HEK293 (cell line): ENCODE results near the gene OR52D1.

Source experiments
- CTCF ChIA-PET: fragments of 350-600 bp; formaldehyde crosslinking; extraction: SDS; loops from one replicate; lab custom pipeline; 2021; ENCODE audit warnings: antibody characterized with exemption; lab: Yijun Ruan, JAX
- POLR2A ChIA-PET: fragments of 300-600 bp; formaldehyde crosslinking; extraction: SDS; loops from one replicate; lab custom pipeline; 2020; ENCODE audit warnings: antibody characterized with exemption, inconsistent platforms; lab: Yijun Ruan, JAX
- H3K27ac ChIP-seq: fragments of 200-500 bp; sonication (Bioruptor generic); 2 replicates; pipeline ENCODE4 v1.5.1; 2014; ENCODE audit warnings: low read depth, low read length, control low read depth, inconsistent platforms; ENCODE audit errors: extremely low read depth
- H3K36me3 ChIP-seq, 2 experiments: fragments of 200-500 bp in 1 of 2; sonication (Bioruptor generic) in 1 of 2; 1 replicate in 1 of 2; 2 replicates in 1 of 2; pipeline ENCODE4 v1.5.1; 2014 to 2017; ENCODE audit warnings: inconsistent platforms in 2 of 2, low read length in 2 of 2; ENCODE audit not compliant: control insufficient read depth in 2 of 2, insufficient read depth in 1 of 2
- H3K4me1 ChIP-seq: fragments of 200-500 bp; sonication (Bioruptor generic); 2 replicates; pipeline ENCODE4 v1.5.1; 2014; ENCODE audit warnings: mild to moderate bottlenecking, low read length, inconsistent platforms; ENCODE audit not compliant: control insufficient read depth, insufficient read depth
- H3K4me3 ChIP-seq: 2 replicates; pipeline ENCODE4 v1.5.1; 2011; ENCODE audit warnings: low read depth, mild to moderate bottlenecking, control low read depth, low read length, moderate library complexity
- H3K9me3 ChIP-seq: fragments of 200-500 bp; sonication (Bioruptor generic); 2 replicates; pipeline ENCODE4 v1.5.1; 2014; ENCODE audit warnings: low read depth, low read length, inconsistent platforms; ENCODE audit not compliant: control insufficient read depth, insufficient read depth
- BCL11B ChIP-seq: fragments of 450-650 bp; formaldehyde crosslinking; IDR thresholded peaks from 2 replicates; pipeline ENCODE4 v1.5.1; 2016; ENCODE audit warnings: low read depth, missing biosample characterization, missing genetic modification characterization
- FEZF1 ChIP-seq: fragments of 450-650 bp; formaldehyde crosslinking; IDR thresholded peaks from 2 replicates; pipeline ENCODE4 v1.5.1; 2016; ENCODE audit warnings: missing biosample characterization, missing genetic modification characterization
- HOXC10 ChIP-seq: sonication (generic); formaldehyde crosslinking; IDR thresholded peaks from 2 replicates; pipeline ENCODE4 v1.8.1; 2023; ENCODE audit warnings: mild to moderate bottlenecking, missing genetic modification reagents
- KLF10 ChIP-seq: fragments of 450-650 bp; IDR thresholded peaks from 2 replicates; pipeline ENCODE4 v1.5.1; 2018; ENCODE audit warnings: missing biosample characterization, mild to moderate bottlenecking, missing genetic modification characterization
- KLF7 ChIP-seq: fragments of 450-650 bp; formaldehyde crosslinking; IDR thresholded peaks from 2 replicates; pipeline ENCODE4 v1.5.1; 2016; ENCODE audit warnings: missing biosample characterization, missing genetic modification characterization, borderline replicate concordance
- MZF1 ChIP-seq: fragments of 450-650 bp; formaldehyde crosslinking; IDR thresholded peaks from 2 replicates; pipeline ENCODE4 v1.5.1; 2017; ENCODE audit warnings: missing biosample characterization, missing genetic modification characterization, borderline replicate concordance
- REPIN1 ChIP-seq: fragments of 450-650 bp; formaldehyde crosslinking; IDR thresholded peaks from 2 replicates; pipeline ENCODE4 v1.5.1; 2017; ENCODE audit warnings: missing biosample characterization, missing genetic modification characterization, low read depth
- YY2 ChIP-seq: fragments of 450-650 bp; formaldehyde crosslinking; IDR thresholded peaks from 2 replicates; pipeline ENCODE4 v1.5.1; 2016; ENCODE audit warnings: missing biosample characterization, missing genetic modification characterization
- ZBTB1 ChIP-seq: fragments of 450-650 bp; formaldehyde crosslinking; IDR thresholded peaks from 2 replicates; pipeline ENCODE4 v1.5.1; 2016; ENCODE audit warnings: missing biosample characterization, missing genetic modification characterization
- ZBTB21 ChIP-seq: fragments of 450-650 bp; formaldehyde crosslinking; IDR thresholded peaks from 2 replicates; pipeline ENCODE4 v1.5.1; 2017; ENCODE audit warnings: missing biosample characterization, missing genetic modification characterization
- ZBTB8A ChIP-seq: fragments of 450-650 bp; formaldehyde crosslinking; IDR thresholded peaks from 2 replicates; pipeline ENCODE4 v1.5.1; 2016; ENCODE audit warnings: missing biosample characterization, missing genetic modification characterization
- ZFP69B ChIP-seq: fragments of 450-650 bp; formaldehyde crosslinking; IDR thresholded peaks from 2 replicates; pipeline ENCODE4 v1.5.1; 2016; ENCODE audit warnings: missing biosample characterization, missing genetic modification characterization
- ZNF112 ChIP-seq: fragments of 450-650 bp; formaldehyde crosslinking; IDR thresholded peaks from 2 replicates; pipeline ENCODE4 v1.5.0; 2017; ENCODE audit warnings: missing biosample characterization, missing genetic modification characterization
- ZNF140 ChIP-seq: fragments of 450-650 bp; formaldehyde crosslinking; IDR thresholded peaks from 2 replicates; pipeline ENCODE4 v1.5.1; 2016; ENCODE audit warnings: missing biosample characterization, missing genetic modification characterization
- ZNF202 ChIP-seq: fragments of 450-650 bp; formaldehyde crosslinking; IDR thresholded peaks from 2 replicates; pipeline ENCODE4 v1.5.1; 2016; ENCODE audit warnings: missing biosample characterization, missing genetic modification characterization, borderline replicate concordance
- ZNF311 ChIP-seq: fragments of 450-650 bp; formaldehyde crosslinking; IDR thresholded peaks from 2 replicates; pipeline ENCODE4 v1.5.1; 2017; ENCODE audit warnings: missing biosample characterization, missing genetic modification characterization, borderline replicate concordance
- ZNF37A ChIP-seq: fragments of 450-650 bp; IDR thresholded peaks from 2 replicates; pipeline ENCODE4 v1.5.1; 2018; ENCODE audit warnings: missing biosample characterization, missing genetic modification characterization
- ZNF391 ChIP-seq: fragments of 450-650 bp; formaldehyde crosslinking; IDR thresholded peaks from 2 replicates; pipeline ENCODE4 v1.5.1; 2016; ENCODE audit warnings: low read depth, missing biosample characterization, missing genetic modification characterization, borderline replicate concordance
- ZNF433 ChIP-seq: fragments of 450-650 bp; formaldehyde crosslinking; IDR thresholded peaks from 2 replicates; pipeline ENCODE4 v1.5.1; 2016; ENCODE audit warnings: missing biosample characterization, missing genetic modification characterization, low read depth
- ZNF510 ChIP-seq: fragments of 450-650 bp; formaldehyde crosslinking; IDR thresholded peaks from 2 replicates; pipeline ENCODE4 v1.5.1; 2018; ENCODE audit warnings: mild to moderate bottlenecking, missing genetic modification characterization, missing biosample characterization; ENCODE audit not compliant: insufficient replicate concordance
- ZNF518A ChIP-seq: fragments of 450-650 bp; formaldehyde crosslinking; conservative IDR thresholded peaks from 2 replicates; pipeline ENCODE4 v1.5.1; 2016; ENCODE audit warnings: low read depth, missing biosample characterization, missing genetic modification characterization
- ZNF561 ChIP-seq: fragments of 450-650 bp; IDR thresholded peaks from 2 replicates; pipeline ENCODE4 v1.5.1; 2018; ENCODE audit warnings: missing biosample characterization, missing genetic modification characterization, borderline replicate concordance
- ZNF747 ChIP-seq: fragments of 450-650 bp; formaldehyde crosslinking; IDR thresholded peaks from 2 replicates; pipeline ENCODE4 v1.5.1; 2016; ENCODE audit warnings: missing biosample characterization, missing genetic modification characterization
- ZNF76 ChIP-seq: fragments of 450-650 bp; formaldehyde crosslinking; IDR thresholded peaks from 2 replicates; pipeline ENCODE4; 2016; ENCODE audit warnings: low read depth, missing biosample characterization, missing genetic modification characterization, borderline replicate concordance
- ZNF777 ChIP-seq: fragments of 450-650 bp; formaldehyde crosslinking; IDR thresholded peaks from 2 replicates; pipeline ENCODE4 v1.5.1; 2017; ENCODE audit warnings: missing biosample characterization, missing genetic modification characterization, borderline replicate concordance
- ZNF792 ChIP-seq: fragments of 450-650 bp; formaldehyde crosslinking; IDR thresholded peaks from 2 replicates; pipeline ENCODE4 v1.5.1; 2016; ENCODE audit warnings: missing biosample characterization, missing genetic modification characterization
- ZSCAN30 ChIP-seq: fragments of 450-650 bp; IDR thresholded peaks from 2 replicates; pipeline ENCODE4 v1.5.1; 2018; ENCODE audit warnings: missing biosample characterization, mild to moderate bottlenecking, missing genetic modification characterization, moderate library complexity
- ZXDB ChIP-seq: fragments of 450-650 bp; formaldehyde crosslinking; IDR thresholded peaks from 2 replicates; pipeline ENCODE4 v1.5.1; 2016; ENCODE audit warnings: missing biosample characterization, missing genetic modification characterization
- TF ChIP-seq, protein P1 (sequence below): fragments of 450-650 bp; formaldehyde crosslinking; IDR thresholded peaks from 2 replicates; pipeline ENCODE4 v1.5.1; 2016; ENCODE audit warnings: missing biosample characterization, missing genetic modification characterization, borderline replicate concordance

The OR52D1 gene

GRCh38 chr11:5499671-5500070, 11.2 kb downstream of the OR52D1 start:
- no peak overlapping the region for H3K27ac ChIP-seq
- H3K4me3 ChIP-seq, result no peak overlapping the region
- no peak for TF ChIP-seq ZNF76
- TF ChIP-seq MZF1 (tag by site-specific recombination), result no peak
- no peak for TF ChIP-seq ZNF391 (tag by site-specific recombination)
- no peak for TF ChIP-seq ZNF510 (tag by site-specific recombination)
- no peak for TF ChIP-seq ZSCAN30 (tag by site-specific recombination)
- no peak for TF ChIP-seq ZXDB (tag by site-specific recombination)
- no peak for TF ChIP-seq ZFP69B (tag by site-specific recombination)
- TF ChIP-seq ZNF777 (tag by site-specific recombination), result no peak
- TF ChIP-seq KLF7, result no peak
- no peak for TF ChIP-seq ZNF112 (tag by site-specific recombination)
- no peak for TF ChIP-seq ZNF311 (tag by site-specific recombination)
- TF ChIP-seq ZNF37A (tag by site-specific recombination), result no peak
- no peak for TF ChIP-seq KLF10 (tag by site-specific recombination)
- no peak for TF ChIP-seq ZBTB21 (tag by site-specific recombination)
- H3K9me3 ChIP-seq, result no peaks in the 10 kb centered on the region
- CTCF ChIA-PET, result interaction anchor here (0.6 kb wide), 1 partner anchor 308 kb away, joined by 3 read pairs; no protein-coding TSS in a partner anchor
- POLR2A ChIA-PET, result no interaction called here
- no peaks in the 10 kb centered on the region for H3K4me1 ChIP-seq
- no peaks in the 10 kb centered on the region for H3K36me3 ChIP-seq

GRCh38 chr11:5500393-5500801, 11.9 kb downstream of the OR52D1 start:
- no peak overlapping the region for H3K27ac ChIP-seq
- H3K4me1 ChIP-seq, result no peaks in the 10 kb centered on the region
- no peaks in the 10 kb centered on the region for H3K9me3 ChIP-seq
- ChIA-PET POLR2A (no interaction called here), CTCF (interaction anchor here (0.6 kb wide), 1 partner anchor 1521 kb away, joined by 3 read pairs; no protein-coding TSS in a partner anchor)
- no peak overlapping the region for H3K4me3 ChIP-seq
- no peaks in the 10 kb centered on the region for H3K36me3 ChIP-seq
- TF ChIP-seq ZNF792 (tag by site-specific recombination) (no peak), ZNF202 (tag by site-specific recombination) (no peak), HOXC10 (CRISPR knock-in tag) (no peak), ZBTB8A (tag by site-specific recombination) (no peak), ZNF433 (tag by site-specific recombination) (no peak), REPIN1 (no peak), ZNF518A (tag by site-specific recombination) (no peak), ZNF561 (tag by site-specific recombination) (no peak), ZBTB1 (tag by site-specific recombination) (no peak), YY2 (tag by site-specific recombination) (no peak), BCL11B (tag by site-specific recombination) (no peak), ZNF140 (tag by site-specific recombination) (no peak), FEZF1 (no peak), ZNF747 (tag by site-specific recombination) (no peak)
- TF ChIP-seq, protein P1, sequence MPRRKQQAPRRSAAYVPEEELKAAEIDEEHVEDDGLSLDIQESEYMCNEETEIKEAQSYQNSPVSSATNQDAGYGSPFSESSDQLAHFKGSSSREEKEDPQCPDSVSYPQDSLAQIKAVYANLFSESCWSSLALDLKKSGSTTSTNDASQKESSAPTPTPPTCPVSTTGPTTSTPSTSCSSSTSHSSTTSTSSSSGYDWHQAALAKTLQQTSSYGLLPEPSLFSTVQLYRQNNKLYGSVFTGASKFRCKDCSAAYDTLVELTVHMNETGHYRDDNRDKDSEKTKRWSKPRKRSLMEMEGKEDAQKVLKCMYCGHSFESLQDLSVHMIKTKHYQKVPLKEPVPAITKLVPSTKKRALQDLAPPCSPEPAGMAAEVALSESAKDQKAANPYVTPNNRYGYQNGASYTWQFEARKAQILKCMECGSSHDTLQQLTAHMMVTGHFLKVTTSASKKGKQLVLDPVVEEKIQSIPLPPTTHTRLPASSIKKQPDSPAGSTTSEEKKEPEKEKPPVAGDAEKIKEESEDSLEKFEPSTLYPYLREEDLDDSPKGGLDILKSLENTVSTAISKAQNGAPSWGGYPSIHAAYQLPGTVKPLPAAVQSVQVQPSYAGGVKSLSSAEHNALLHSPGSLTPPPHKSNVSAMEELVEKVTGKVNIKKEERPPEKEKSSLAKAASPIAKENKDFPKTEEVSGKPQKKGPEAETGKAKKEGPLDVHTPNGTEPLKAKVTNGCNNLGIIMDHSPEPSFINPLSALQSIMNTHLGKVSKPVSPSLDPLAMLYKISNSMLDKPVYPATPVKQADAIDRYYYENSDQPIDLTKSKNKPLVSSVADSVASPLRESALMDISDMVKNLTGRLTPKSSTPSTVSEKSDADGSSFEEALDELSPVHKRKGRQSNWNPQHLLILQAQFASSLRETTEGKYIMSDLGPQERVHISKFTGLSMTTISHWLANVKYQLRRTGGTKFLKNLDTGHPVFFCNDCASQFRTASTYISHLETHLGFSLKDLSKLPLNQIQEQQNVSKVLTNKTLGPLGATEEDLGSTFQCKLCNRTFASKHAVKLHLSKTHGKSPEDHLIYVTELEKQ (tag by site-specific recombination), result no peak
